ENCODE measurements around the gene TTC22. TPM values are rescaled to one million over a fixed set of nuclear protein-coding genes. Genes with fewer than 3 reads are reported as not detected.

Gene TTC22
- total RNA-seq, 1 experiment from 2014 or later, result not detected

- DNase-seq (ENCODE audit: low spot score), result no peak
Measured at GRCh38 chr1:54834007-54834541, 33.0 kb upstream of the TTC22 start.

DNA sequence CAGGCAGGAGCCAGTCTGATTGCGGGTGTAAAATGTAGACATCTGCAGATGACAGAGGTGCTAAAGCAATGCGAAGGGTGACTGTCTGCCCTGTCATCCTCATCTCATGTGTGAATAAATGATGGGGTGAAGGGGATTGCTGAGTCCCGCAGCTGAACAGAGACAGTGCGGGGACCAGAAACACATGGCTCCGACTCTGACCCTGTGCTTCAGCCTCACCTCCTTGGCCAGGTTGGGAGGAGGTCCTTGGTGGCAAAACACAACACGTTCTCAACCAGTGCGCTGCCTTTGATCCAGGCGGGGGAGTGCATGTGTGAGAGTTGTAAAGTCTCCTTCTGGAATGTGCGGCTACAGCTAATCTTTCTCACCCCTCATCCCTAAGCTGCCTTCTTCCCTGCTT lies 32.0 kb upstream of the TTC22 start:
- DNase-seq (ENCODE audit: low spot score), result no peak

DNA sequence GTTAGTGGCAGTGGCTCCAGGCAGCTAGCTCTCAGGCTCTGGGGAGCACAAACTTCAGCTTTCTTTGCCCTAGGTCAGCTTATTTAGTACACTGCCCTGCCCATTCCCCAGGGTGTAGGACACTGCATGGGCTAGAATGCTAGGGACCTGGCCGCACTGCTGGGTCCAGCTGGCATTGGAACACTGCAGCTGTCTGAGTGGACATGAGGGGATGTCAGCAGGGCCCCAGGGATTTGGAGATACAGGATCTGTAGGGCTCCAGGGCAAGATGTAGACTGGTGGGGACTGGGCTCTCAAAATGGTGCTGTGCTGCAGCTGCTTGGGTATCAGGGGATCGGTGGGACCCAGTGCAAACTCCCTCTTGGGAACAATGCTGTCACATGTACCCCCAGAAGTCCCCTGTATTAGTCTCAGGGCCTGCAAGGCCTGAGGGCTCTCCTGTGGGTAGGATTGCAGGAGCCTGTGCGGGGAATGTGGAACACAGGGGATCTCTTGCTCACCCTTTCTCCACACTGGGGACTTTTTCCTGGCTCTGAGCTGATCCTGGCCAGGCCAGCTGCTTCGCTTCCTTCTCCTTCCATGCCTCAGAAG lies 25.2 kb upstream of the TTC22 start:
- DNase-seq (ENCODE audit: low spot score), result no peak

- no peak for DNase-seq (ENCODE audit: low spot score)
Measured at GRCh38 chr1:54825696-54826095, 24.6 kb upstream of the TTC22 start.

GRCh38 chr1:54823670-54824069 lies 22.5 kb upstream of the TTC22 start:
- no peak for DNase-seq (ENCODE audit: low spot score)

GRCh38 chr1:54819733-54820132 lies 18.6 kb upstream of the TTC22 start:
- DNase-seq (ENCODE audit: low spot score), result no peak

GRCh38 chr1:54819195-54819536 lies 18.0 kb upstream of the TTC22 start:
- no peak for DNase-seq (ENCODE audit: low spot score)

GRCh38 chr1:54818461-54819194 lies 17.5 kb upstream of the TTC22 start:
- DNase-seq (ENCODE audit: low spot score), result no peak

DNA sequence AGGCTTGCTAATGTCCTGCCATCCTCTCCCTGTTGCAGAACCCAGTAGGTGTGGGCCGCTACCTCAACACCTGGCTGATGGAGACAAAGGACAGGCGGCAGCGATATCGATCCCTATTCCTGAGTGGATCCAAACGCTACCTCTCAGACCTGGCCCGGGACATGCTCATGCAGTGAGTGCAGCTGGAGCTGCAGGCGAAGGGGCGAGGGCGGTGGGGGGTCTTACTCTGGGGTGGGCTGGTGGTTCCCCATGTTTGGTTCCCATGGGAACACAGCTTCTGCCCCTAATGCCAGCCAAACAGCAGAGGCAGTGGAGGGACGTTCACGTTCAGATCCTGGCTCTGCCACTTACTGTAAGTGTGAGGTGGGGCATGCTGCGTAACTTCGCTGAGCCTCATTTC lies 15.8 kb upstream of the TTC22 start:
- DNase-seq (ENCODE audit: low spot score), result no peak

DNA sequence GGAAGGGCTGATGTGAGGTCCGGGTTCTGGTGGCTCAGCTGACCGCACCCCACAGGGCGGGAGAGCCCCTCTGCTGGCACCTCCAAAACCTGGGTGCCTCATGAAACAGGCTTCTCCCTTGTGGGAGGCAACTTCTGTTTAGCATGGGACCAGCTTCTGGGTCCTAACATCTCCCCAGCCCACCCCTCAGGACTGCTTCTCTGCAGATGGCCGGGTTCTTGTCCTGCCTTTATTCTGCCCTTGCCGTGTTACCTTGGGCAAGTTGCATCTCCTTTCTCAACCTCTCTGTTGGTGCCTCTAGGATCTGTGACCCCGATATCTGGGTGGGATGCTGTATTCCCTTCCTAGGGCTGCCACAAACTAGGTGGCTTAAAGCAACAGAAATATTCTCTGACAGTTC lies 15.0 kb upstream of the TTC22 start:
- DNase-seq (ENCODE audit: low spot score), result no peak

DNA sequence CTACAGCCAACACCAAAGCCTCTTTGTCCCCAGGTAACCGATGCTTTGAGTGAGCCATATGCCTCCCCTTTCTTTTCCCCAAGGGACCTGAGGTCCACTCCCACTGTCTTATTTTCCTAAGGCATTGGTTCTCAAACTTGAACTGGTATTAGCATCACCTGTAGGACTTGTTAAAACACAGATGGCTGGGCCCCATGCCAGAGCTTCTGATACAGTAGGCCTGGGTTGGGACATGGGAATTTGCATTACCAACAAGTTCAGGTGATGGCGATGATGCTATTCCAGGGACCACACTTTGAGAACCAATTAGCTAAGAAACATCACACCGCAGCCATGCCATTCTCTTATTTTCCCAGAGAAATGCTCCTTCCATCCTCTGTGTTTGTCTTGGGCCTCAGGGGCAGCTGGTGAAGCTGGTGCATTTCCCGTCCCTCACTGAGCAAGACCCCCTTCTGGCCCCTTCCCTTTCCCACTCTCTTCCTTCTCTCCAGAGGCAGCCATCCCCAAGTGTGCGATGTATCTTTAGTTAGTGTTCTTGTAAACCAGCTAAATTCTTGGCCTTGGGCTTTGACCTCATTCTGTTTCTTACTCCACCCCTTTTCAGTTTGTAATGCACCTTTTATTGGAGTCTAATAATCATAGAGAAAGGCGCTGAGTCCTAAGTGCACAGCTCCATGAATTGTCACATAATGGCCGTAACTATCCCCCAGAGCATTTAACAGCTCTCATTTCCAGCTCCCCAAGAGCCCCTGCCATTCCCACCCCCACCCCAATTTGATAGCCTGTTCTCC lies 14.2 kb upstream of the TTC22 start:
- no peak for DNase-seq (ENCODE audit: low spot score)

DNA sequence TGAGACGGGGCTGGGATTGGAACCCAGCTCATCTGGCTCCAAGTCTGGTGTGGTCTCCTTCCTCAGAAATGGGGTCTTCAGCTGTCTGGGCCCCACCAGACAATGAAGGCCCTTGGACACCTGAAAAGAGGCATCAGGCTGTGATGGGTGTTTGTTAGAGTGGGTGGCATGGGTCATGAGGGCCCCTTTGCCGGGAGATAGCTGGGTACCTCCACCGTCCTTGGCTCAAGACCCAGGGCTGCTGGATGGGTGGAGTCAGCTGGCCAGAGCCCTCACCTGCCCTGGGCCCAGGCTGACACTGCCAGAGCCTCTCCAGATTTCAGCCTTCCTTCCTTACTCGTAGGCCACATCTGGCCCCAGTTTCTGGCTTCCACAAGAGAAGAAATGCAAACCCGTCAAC lies 13.4 kb upstream of the TTC22 start:
- DNase-seq (ENCODE audit: low spot score), result no peak

DNA sequence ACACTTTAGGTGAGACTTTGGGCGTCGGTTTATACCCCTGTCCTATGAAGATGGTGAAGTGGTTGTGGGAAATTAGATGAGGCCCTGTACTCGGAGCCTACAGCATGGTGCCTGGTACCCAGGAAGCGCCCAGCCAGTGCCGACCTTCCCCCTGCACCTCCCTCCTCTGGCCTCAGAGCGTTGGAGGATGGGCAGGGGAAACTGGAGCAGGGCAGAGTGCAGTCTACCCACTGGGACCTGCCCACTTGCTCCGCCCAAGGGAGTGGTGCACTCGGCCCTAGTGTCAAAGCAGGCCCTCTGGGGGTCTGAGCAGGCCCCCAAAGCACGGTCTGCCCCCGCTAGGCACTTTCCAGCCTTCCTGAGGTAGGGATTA lies 13.0 kb upstream of the TTC22 start:
- DNase-seq (ENCODE audit: low spot score), result no peak

- no peak for DNase-seq (ENCODE audit: low spot score)
Measured at GRCh38 chr1:54813485-54814125, 12.5 kb upstream of the TTC22 start.

DNA sequence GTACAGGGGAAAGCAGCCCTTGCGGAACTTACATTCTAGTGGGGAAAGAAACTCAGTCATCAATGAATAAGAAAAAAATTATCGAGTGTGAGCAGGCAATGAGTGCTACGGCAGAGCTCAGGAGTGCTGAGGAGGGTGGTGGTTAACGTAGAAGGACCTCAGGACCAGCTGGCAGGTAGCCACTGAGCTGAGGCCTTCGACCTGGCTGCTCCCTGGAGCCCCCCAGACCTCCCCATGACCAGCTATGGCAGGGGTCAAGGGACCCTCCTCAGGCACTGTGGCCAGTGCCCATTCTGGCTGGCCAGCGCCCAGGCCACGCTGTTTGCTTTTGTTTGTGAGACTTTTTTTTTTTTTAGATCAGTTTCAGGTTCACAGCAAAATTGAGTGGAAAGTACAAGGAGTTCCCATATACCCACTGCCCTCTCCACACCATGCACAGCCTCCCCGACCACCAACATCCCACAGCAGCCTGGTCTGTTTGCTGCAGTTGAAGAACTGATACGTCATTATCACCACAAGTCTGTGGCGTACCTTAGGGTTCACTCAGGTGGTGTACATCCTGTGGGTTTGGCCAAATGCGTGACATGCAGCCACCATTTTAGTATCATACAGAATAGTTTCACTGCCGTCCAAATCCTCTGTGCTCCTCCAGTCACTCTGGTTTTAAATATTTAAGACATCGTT lies 11.8 kb upstream of the TTC22 start:
- DNase-seq (ENCODE audit: low spot score), result no peak

GRCh38 chr1:54811739-54812655 lies 10.9 kb upstream of the TTC22 start:
- DNase-seq (ENCODE audit: low spot score), result no peak

DNA sequence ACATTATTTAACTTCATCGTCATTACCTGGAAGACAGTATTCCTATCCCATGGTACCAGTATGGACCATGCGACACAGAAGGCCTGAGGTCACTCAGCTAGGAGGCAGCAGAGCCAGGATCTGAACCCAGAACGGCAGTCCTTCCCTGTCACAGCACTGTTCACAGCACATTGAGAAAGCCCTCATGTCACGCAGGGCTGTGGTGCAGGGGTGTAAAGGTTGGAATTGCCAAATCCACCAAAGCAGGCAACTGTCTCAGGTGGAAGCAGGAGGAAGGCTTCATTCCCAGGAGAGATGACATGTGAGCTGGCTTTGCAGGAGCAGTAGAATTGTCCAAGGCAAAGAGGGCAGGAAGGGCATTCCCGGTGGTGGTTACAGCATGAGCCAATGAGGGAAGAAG lies 9.9 kb upstream of the TTC22 start:
- DNase-seq (ENCODE audit: low spot score), result no peak

GRCh38 chr1:54810153-54810942 lies 9.2 kb upstream of the TTC22 start:
- DNase-seq (ENCODE audit: low spot score), result peak; percentile 57

- DNase-seq (ENCODE audit: low spot score), result no peak
Measured at GRCh38 chr1:54809496-54810074, 8.5 kb upstream of the TTC22 start.

Measured in A172 (cell line).